Frontal cortex (tissue), 4 donors: ENCODE measurements around the gene LPCAT4. TPM values are rescaled to one million over a fixed set of nuclear protein-coding genes. Genes with fewer than 3 reads are reported as not detected.

Source experiments
- DNase-seq, 2 donors: peaks; one replicate each; pipeline ENCODE4 v3.0.0; 2012; ENCODE audit warnings: low spot score in 2 of 2
- FAIRE-seq: peaks from 2 replicates; lab custom pipeline; 2012; peaks lifted over from hg19 to GRCh38; lab: Jason Lieb, UNC
- total RNA-seq: library from RNA; depleted of rRNA; stranded (reverse); fragments of >200 nt; gene quantifications from one replicate; pipeline ENCODE4 v1.2.3, GENCODE V29; 2014
- donor health status: control.
- donor health status: control.
- donor health status: control.

The LPCAT4 gene
- total RNA-seq, 1 donor from 2014 or later = 10.6 TPM

DNA sequence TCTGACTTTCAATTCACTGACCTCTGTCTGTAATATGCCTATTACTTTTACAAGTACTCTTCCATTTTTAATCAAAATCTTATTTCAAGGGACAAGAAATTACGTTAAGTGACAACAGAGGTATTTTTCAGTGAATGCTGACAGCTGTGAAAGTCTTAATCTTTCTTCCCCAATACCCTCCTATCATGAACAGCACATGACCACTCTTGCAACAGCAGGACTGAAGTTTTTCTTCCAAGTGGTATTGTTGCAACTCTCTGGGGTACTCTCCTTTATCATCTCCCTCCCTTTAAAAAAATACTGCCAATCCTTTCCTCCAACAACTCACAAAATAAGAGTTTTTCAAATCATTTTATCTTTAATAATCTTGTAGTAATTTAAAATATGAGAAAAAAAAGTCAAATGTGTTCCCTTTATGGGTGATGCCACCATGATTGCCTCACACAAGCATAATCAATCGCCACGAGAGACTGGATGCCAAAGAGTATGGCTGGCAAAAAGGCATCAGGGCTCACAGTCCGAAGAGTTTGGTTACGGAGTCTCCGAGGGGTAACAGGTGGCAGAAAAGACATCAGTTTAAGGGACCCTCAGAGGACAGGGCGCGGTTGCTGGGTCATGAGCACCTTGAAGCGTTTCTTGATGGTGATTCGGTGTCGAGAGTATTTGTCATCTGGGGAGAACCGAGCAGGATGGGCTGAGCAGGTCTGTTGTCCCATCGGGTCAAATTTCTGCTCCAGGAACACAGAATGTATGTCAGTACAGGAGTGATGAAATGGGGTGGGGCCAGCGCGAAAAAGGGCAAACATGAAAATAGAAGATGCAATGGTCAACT, 25.4 kb downstream of the LPCAT4 start:
- FAIRE-seq = no peak
- DNase-seq = no peak

DNA sequence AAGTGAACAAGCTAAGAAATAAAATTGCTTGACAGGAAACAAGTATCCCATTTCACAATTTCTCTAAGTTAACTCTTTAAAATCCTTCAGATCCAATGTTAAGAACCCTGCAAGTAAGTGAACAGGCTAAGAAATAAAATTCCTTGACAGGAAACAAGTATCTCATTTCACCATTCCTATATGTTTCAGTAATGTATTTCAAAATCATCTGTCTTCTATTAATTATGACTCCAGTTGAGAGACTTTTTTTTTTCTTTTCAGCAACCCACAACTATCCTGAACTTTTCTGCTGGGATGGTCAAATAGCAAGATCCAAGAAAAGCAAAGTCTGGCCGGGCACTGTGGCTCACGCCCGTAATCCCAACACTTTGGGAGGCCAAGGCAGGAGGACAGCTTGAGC, 27.1 kb downstream of the LPCAT4 start:
- no peak for DNase-seq
- no peak for FAIRE-seq

DNA sequence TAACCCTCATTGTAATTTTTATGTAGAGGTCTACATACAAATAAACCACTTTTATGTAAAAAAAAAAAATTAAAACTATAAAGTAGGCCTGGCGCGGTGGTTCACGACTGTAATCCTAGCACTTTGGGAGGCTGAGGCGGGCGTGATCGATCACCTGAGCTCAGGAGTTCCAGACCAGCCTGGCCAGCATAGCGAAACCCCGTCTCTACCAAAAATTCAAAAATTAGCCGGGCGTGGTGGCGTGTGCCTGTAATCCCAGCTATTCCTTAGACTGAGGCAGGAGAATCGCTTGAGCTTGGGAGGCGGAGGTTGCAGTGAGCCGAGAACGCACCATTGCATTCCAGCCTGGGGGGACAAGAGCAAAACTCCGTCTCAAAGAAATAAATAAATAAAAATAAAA, 28.6 kb downstream of the LPCAT4 start:
- DNase-seq = no peak
- no peak for FAIRE-seq

DNA sequence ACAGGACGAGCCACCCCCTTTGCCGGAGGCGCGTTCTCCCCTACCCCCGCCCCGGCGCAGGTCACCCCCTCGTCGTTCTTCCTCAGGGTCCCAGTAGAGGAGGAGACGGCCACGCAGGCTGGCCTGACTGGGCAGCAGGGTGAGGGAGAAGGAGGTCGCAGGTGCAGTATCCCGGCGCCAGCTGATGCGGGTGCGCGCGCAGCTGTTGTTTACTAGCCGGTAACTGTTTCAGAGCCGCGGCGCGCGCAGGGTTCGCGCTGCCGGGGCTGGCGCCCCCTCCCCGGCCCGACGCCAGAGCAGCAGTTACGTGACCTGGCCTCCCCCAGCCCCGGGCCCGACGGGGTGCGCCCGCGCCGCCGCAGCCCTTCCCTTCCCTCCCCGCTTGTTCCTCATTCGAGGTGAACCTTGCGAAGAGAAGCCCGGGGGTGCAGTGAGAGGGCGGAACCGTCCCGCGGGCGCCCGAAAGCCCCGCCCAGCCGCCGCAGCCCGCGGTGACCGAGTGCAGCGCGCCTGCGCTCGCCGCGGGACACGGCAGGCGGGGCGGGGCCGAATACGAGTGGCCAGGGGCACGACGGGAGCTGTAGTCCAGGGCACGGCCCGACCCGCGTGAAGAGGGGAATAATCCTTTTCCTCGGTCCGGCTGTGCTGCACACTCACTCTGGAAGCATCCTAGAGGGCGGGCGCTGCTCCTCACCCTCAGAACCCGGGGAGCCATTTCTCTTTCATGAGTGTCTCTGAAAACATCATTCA, 29.3 kb downstream of the LPCAT4 start, which contains the start of gene SLC12A6:
Gene SLC12A6, minus strand, starts transcription at position 225 of the 750 bp plus-strand sequence. CDS start 1,101 bp downstream, outside the sequence.
- FAIRE-seq (no peak), DNase-seq (peak; percentile 88 to 90)

DNA sequence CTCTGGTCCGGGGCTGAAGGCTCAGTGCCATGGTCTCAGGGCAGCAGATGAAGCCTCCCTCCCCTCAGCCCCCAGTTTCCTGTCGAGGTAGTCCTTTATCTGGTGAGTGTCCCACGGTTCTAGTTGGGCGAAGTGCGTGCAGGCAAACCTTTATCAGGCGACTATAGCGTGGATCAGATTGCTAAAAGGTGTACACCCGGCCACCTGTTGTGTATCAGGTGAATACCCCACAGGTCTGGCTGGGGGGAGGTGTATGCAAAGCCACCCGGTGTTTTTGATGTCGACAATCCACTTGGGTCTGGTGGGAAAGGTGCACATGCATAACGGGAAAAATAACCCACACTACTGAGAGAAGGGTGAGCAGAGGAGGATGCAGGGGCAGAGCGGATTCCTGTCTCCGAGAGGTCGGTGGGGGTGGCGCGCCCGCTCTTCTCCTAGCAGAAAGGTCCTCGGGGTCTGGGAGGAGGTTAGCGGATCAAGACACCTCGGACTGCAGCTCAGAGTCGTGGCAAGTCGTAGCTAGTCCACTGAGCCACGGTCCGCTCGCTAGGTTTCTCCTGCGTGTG, 29.9 kb downstream of the LPCAT4 start:
- no peak for FAIRE-seq
- DNase-seq = no peak

DNA sequence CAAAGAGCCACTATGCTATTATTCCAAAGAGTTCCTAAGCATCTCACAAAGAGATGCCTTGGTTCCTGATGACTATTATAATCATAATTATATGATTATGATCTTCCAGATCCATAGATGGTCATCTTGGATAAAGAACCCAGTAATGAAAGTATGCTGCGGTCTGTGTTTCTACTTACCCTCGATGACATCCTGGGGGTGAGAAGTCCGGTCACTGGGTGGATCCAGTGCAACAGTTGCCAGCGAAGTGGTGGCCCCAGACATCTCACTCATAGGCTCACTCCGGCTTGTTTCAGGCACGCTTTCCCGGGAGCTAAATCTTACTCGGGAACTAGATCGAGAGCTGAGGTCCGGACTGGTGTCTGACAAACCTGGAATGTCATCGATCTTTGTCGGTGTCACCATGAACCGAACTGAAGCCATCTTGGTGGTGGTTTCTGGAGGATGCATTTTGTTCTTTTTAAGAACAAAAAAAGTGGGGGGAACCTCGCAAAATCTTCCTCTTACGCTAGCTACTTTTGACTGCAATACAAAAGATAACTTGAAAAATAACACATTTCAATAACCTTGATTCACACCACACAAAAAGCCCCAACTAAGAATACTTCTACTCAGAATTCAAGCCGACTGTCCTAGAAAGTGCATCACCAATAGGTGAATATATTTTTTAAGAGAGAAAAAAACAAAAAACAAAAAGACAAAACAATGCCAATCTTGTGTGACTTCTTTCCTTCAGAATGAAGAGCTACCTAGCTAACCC, 30.6 kb downstream of the LPCAT4 start:
- FAIRE-seq (no peak), DNase-seq (no peak)

DNA sequence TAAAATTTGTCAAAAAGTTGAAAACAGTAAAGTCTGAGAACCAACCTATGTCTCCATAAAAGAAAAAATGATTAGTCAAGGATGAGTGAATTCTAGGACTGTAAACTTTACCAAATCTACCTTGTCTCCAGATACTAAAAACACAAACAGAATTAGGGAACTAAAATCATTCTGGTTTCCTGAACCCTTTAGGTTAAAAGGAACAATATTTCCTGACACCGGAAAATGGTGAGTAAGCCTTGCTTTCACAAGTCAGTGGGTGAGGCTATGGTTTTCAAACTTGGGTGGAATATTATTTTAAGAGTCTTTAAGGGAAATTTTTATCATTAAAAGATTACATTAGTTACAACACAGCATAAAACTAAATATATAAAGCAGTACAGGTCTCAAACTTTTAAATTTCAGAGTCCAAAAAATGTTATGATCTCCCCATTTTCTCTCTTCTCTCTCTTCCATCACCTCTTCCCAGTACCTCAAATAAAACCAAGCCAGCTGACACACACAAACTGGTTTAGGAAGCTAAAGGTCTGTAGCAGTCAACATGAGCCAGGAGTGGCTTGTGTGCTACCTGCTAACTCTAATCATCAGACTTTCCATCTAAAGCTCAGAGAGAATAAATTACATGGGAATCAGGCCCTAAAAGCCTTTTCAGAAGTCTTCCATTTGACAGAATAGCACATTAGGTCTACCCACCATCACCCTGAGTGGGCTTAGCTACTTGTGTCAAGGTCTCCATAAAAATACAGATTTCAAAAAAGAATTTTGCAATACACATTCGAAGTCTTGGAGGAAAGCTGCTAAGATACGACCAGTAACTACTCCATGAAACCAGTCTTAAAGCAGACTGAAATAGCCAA, 31.6 kb downstream of the LPCAT4 start:
- FAIRE-seq (no peak), DNase-seq (no peak)

DNA sequence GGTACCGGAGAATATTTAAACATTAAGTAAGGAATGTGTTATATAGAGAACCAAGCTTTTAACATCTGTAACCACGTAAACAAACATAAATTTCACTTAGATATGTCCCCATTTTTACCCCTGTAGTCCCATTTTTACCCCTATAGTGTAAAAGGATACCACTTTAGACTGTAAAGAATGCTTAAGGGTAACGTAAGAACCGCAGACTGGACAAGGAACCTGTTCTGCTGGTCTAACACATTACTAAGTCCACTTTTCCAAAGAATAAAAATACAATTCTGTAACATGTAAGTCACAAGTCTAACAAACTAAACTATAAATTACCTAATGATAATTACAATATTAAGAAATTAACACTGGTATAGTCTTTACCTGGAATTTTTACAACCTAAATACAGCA, 32.3 kb downstream of the LPCAT4 start:
- FAIRE-seq = no peak
- DNase-seq = no peak

DNA sequence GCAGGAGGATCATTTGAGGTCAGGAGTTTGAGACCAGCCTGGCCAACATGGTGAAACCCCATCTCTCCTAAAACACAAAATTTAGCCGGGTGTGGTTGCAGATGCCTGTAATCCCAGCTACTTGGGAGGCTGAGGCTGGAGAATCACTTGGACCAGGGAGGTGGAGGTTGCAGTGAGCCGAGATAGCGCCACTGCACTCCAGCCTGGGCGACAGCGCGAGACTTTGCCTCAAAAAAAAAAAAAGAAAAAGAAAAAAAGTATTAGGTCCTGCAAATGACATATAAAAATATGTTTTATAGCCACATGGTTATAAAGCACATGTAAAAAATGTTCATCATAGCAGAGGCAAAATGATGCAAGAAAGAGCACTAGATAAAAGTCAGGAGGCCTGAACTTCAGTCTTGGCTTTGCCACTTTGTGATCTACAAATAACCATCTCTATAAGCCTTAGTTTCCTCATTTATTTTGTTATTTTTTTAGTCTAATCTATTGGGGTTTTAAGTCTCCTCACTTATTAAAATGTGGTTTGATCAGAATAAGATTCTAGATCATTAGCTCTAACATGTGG, 34.4 kb downstream of the LPCAT4 start:
- DNase-seq (no peak), FAIRE-seq (no peak)

DNA sequence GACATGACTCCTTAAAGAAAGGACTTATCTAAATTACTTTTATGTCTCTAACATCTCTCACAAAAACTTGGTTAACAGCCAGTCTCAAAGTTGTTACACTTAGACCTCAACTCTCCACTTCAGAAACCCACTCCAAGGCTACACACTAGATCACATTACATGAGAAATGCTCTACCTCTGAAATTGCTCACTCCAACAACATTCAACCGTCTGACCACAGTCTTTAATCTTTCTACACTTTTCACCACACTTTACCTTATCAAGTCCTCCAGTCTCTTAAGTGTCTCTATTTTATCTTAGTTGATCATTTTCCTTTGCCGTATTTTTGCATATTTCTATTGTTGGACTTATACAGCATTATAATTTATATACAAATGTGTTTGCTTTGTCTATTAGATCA, 35.2 kb downstream of the LPCAT4 start:
- no peak for FAIRE-seq
- no peak for DNase-seq

DNA sequence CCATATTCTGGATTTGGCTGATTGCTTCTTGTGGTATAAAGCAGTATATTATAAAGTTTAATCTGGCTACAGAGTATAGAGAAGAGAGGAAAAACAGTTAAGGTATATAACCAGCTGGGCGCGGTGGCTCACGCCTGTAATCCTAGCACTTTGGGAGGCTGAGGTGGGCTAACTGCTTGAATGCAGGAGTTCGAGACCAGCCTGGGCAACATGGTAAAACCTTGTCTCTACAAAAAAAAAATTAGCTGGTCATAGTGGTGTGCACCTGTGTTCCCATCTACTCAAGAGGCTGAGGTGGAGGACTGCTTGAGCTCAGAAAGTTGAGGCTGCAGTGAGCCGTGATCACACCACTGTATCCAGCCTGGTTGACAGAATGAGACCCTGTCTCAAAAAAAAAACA, 36.7 kb downstream of the LPCAT4 start:
- DNase-seq = no peak
- no peak for FAIRE-seq

DNA sequence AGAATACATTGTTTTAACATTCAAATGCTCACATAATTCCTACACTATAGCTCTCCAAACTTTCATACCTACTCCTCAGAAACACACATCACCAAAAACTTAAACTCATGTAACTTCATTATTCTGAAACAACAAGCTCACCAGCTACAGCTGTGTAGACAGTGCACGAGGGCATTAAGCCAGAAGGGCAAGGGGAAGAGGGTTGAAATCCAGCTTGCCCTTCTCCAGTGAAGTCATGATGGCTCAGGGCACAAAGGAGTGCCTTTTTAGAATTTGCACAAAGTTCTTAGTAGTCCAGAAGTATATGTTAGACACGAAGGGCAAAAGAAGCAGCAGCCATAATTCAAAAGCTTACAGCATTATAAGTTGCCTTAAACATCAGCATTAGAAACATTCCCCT, 38.0 kb downstream of the LPCAT4 start:
- no peak for FAIRE-seq
- DNase-seq = no peak

DNA sequence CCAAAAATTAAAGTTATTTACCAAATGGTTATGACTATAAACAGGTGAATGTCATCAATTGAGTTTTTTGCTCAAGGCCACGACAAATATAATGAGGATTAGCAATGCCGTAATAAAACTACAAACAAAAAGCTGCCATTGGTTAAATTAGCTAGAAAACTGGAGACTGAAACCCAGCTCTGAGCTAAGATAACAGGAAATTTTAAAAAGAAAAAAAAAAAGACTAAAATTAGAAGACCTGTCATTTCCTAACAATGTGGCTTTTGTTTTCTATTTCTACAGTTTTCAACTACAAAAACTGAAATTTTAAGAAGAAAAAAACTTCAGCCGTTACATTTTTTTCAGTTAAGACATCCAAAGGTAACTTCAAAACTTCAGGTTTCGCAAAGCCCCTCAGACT, 39.1 kb downstream of the LPCAT4 start:
- FAIRE-seq = no peak
- no peak for DNase-seq

DNA sequence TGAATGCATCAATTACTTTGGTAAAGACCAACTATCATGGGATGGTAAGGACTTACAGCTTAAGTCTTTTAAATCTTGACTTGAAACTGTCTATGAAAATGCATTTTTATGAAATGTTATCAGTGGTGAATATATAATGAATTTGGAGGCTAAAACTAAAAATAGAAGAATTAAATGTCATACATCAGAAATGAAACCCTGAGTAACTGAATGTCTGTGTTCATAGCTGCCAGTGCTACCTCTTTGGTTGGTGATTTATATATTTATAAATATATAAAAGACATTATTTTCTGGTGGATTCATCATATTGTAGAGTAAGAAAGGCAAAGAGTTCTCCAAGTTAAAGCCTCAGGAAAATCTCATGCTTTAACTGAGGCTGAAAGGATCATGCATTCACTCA, 41.6 kb downstream of the LPCAT4 start:
- DNase-seq (no peak), FAIRE-seq (no peak)

DNA sequence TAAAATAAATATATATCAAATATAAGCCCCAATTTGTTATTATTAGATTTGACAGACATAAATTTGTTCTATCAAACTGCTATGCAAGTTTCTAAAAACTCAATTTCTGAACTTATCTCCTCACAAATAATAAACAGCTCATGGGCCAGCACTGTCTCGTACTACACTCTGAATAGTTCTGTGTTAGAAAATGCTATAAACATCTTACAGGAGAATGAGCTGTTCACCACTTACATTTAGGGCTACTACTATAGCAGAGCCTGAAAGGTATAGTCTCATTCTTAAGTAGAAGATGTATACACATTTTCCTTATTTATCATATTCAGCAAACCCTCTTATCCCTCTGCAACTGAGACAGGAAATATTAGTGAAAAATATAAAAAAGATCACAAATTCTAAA, 42.1 kb downstream of the LPCAT4 start:
- no peak for DNase-seq
- no peak for FAIRE-seq

DNA sequence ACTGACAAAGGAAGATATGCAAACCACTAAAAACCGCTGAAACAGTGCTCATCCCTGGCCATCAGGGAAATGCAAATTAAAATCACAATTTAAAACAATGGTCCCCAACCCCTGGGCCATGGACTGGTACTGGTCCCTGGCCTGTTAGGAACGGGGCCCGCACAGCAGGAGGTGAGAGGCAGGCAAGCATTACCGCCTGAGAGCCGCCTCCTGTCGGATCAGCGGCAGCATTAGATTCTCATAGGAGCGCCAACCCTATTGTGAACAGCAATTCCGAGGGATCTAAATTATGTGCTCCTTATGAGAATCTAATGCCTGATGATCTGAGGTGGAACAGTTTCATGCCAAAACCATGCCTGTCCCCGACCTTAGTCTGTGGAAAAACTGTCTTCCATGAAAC, 43.8 kb downstream of the LPCAT4 start:
- no peak for FAIRE-seq
- DNase-seq = no peak

DNA sequence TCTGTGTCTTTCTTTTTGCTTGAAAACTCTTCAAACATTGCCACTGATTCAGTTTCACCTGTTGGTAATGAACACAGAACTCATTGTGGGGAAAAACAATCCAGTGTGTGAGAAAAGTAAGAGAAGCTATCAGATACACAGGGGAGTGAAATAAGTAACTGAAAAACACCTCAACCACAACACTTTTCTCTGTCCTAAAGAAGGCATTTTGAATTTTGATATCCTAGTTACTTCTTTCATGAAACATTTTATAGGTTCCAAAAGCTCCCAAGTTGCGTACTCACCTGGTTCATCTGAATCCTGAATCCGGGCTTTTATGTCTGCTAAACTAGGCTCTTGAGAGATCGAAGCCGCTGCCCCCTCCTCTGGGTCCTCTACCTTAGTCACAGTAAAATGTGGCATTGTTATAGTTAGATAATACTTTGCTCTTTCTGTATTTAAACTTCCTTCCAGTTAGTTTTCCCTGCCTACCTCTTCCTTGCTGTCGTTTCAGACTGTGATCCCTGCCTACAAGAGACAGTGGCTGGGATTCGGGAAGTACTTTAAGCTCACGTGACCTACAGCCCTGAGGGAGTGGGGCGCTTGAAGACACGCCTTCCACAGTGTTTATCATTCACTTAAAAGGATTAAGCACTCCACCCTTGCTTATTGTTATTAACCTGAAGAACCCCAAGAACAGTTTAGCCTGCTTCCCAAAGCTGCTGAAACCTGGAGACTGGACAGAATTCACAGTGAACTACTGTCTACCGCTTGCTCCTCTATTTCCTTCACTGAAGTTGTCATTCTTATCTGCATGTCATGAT, 48.5 kb downstream of the LPCAT4 start:
- FAIRE-seq = no peak
- DNase-seq = no peak
